Airway epithelial cell (primary cell): Measurements from ENCODE around the gene MRTFA. TPM values are rescaled to one million over a fixed set of nuclear protein-coding genes. Genes with fewer than 3 reads are reported as not detected.

Experiments
- total RNA-seq: library from RNA; depleted of rRNA; stranded (reverse); fragments of >200 nt; gene quantifications from 2 replicates; pipeline ENCODE4 v1.2.3, GENCODE V29; 2015

Gene MRTFA
- total RNA-seq = 47.1 and 51.3 TPM in 2 replicates

GRCh38 chr22:40636380-40637182 lies at the start of gene MRTFA:
Gene MRTFA (minus strand): TSS chr22:40636719.

GRCh38 chr22:40679249-40679963 lies 42.9 kb upstream of the MRTFA start, which contains the start of gene MCHR1:
Gene MCHR1 (plus strand): TSS chr22:40679484. CDS start chr22:40679653, 169 bp downstream.

Other genes with a start within 250 kb of the MRTFA start
- gene MCHR1, start 42.8 kb upstream of the MRTFA start, total RNA-seq = 0.07 TPM in 1 of 2 replicates, not detected in the other
- 12.4 and 20.1 TPM in 2 replicates for gene SLC25A17, start 182.6 kb upstream of the MRTFA start, total RNA-seq
- gene ST13, start 219.9 kb upstream of the MRTFA start, total RNA-seq = 118 and 130 TPM in 2 replicates
- 7.2 and 11.4 TPM in 2 replicates for gene XPNPEP3, start 220.4 kb upstream of the MRTFA start, total RNA-seq
- gene DNAJB7, start 225.4 kb upstream of the MRTFA start, total RNA-seq = not detected in 2 replicates